OCI-LY1 (cell line): Measurements from ENCODE around the gene CLEC11A.
"Not testable (repeated sequence)": the region's sequence is repeated elsewhere in the genome, so short reads cannot be mapped to it uniquely, and the experiment has no call there.

Experiments used
- H2AFZ ChIP-seq: fragments of 200-600 bp; sonication (generic), shearing (Covaris generic); 2 replicates; pipeline ENCODE4 v1.6.0; 2014; ENCODE audit warnings: antibody characterized with exemption, mild to moderate bottlenecking, low read length
- H3F3A ChIP-seq: fragments of 200-600 bp; sonication (generic), shearing (Covaris generic); 2 replicates; pipeline ENCODE4 v1.6.0; 2014; ENCODE audit warnings: mild to moderate bottlenecking, antibody characterized with exemption, low read length, moderate library complexity; ENCODE audit not compliant: insufficient read depth
- H3K27ac ChIP-seq: fragments of 200-600 bp; sonication (generic); 2 replicates; pipeline ENCODE4 v1.5.1; 2014; ENCODE audit warnings: low read length, mixed run types, mild to moderate bottlenecking, low read depth; ENCODE audit not compliant: poor library complexity, severe bottlenecking
- H3K27me3 ChIP-seq: fragments of 200-600 bp; sonication (generic); 2 replicates; pipeline ENCODE4 v1.6.0; 2014; ENCODE audit warnings: antibody characterized with exemption, mild to moderate bottlenecking, low read length, moderate library complexity; ENCODE audit not compliant: insufficient read depth
- H3K36me3 ChIP-seq: fragments of 200-600 bp; sonication (generic); 2 replicates; pipeline ENCODE4 v1.6.1; 2014; ENCODE audit warnings: mild to moderate bottlenecking, antibody characterized with exemption, low read length, moderate library complexity, mixed read lengths; ENCODE audit not compliant: insufficient read depth
- H3K4me1 ChIP-seq: fragments of 200-600 bp; sonication (generic); 2 replicates; pipeline ENCODE4 v1.5.1; 2014; ENCODE audit warnings: mild to moderate bottlenecking, low read length, moderate library complexity; ENCODE audit not compliant: insufficient read depth, severe bottlenecking
- H3K4me2 ChIP-seq: fragments of 200-600 bp; sonication (generic), shearing (Covaris generic); 2 replicates; pipeline ENCODE4 v1.6.1; 2014; ENCODE audit warnings: low read length
- H3K4me3 ChIP-seq: fragments of 200-600 bp; sonication (generic); 2 replicates; pipeline ENCODE4 v1.5.1; 2014; ENCODE audit warnings: low read length, low read depth, mild to moderate bottlenecking, mixed read lengths; ENCODE audit not compliant: poor library complexity, severe bottlenecking
- H3K79me2 ChIP-seq: fragments of 200-600 bp; shearing (Covaris generic); 2 replicates; pipeline ENCODE4 v1.6.1; 2016; ENCODE audit warnings: mixed run types, low read length, mixed read lengths; ENCODE audit not compliant: insufficient read depth
- H3K9ac ChIP-seq: fragments of 200-600 bp; sonication (generic), shearing (Covaris generic); 2 replicates; pipeline ENCODE4 v1.6.1; 2014; ENCODE audit warnings: mild to moderate bottlenecking, low read length, mixed read lengths
- H3K9me2 ChIP-seq: fragments of 200-600 bp; sonication (generic), shearing (Covaris generic); 2 replicates; pipeline ENCODE4 v1.6.1; 2014; ENCODE audit warnings: low read depth, mild to moderate bottlenecking, low read length, mixed read lengths
- H3K9me3 ChIP-seq: fragments of 200-600 bp; shearing (Covaris generic); 2 replicates; pipeline ENCODE4 v1.6.1; 2014; ENCODE audit warnings: low read length, mixed read lengths
- H4K20me1 ChIP-seq: fragments of 200-600 bp; sonication (generic), shearing (Covaris generic); 2 replicates; pipeline ENCODE4 v1.6.0; 2016; ENCODE audit warnings: mild to moderate bottlenecking, low read length; ENCODE audit not compliant: insufficient read depth
- EZH2 ChIP-seq: fragments of 200-600 bp; sonication (generic), shearing (Covaris generic); IDR thresholded peaks from 2 replicates; pipeline ENCODE4 v1.8.0; 2017; ENCODE audit warnings: borderline replicate concordance, mixed run types, mild to moderate bottlenecking, antibody characterized with exemption, low read length, moderate library complexity, mixed read lengths
- TF ChIP-seq, protein P1 (sequence below): fragments of 200-600 bp; sonication (generic), shearing (Covaris generic); IDR thresholded peaks from 2 replicates; pipeline ENCODE4 v1.5.1; 2017; ENCODE audit warnings: mild to moderate bottlenecking, antibody characterized with exemption, low read length, moderate library complexity, mixed read lengths

Gene CLEC11A

DNA sequence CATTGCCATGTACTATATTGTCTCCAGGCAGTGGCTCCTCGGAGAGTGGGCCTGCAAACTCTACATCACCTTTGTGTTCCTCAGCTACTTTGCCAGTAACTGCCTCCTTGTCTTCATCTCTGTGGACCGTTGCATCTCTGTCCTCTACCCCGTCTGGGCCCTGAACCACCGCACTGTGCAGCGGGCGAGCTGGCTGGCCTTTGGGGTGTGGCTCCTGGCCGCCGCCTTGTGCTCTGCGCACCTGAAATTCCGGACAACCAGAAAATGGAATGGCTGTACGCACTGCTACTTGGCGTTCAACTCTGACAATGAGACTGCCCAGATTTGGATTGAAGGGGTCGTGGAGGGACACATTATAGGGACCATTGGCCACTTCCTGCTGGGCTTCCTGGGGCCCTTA lies 47.7 kb downstream of the CLEC11A start:
- Histone ChIP-seq H3K27me3 (no peaks in the 10 kb centered on the region), H4K20me1 (no peaks in the 10 kb centered on the region), H3K27ac (no peak overlapping the region), H3F3A (no peaks in the 10 kb centered on the region), H3K4me3 (no peak overlapping the region), H2AFZ (no peak overlapping the region), H3K9ac (no peak overlapping the region), H3K79me2 (no peaks in the 10 kb centered on the region), H3K9me3 (no peaks in the 10 kb centered on the region), H3K4me2 (no peak overlapping the region), H3K36me3 (no peaks in the 10 kb centered on the region; the same call in 1 of the 2 replicates), H3K4me1 (no peaks in the 10 kb centered on the region), H3K9me2 (no peaks in the 10 kb centered on the region)
- TF ChIP-seq, protein P1, sequence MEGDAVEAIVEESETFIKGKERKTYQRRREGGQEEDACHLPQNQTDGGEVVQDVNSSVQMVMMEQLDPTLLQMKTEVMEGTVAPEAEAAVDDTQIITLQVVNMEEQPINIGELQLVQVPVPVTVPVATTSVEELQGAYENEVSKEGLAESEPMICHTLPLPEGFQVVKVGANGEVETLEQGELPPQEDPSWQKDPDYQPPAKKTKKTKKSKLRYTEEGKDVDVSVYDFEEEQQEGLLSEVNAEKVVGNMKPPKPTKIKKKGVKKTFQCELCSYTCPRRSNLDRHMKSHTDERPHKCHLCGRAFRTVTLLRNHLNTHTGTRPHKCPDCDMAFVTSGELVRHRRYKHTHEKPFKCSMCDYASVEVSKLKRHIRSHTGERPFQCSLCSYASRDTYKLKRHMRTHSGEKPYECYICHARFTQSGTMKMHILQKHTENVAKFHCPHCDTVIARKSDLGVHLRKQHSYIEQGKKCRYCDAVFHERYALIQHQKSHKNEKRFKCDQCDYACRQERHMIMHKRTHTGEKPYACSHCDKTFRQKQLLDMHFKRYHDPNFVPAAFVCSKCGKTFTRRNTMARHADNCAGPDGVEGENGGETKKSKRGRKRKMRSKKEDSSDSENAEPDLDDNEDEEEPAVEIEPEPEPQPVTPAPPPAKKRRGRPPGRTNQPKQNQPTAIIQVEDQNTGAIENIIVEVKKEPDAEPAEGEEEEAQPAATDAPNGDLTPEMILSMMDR, result no peak
- TF ChIP-seq EZH2, result no peak

DNA sequence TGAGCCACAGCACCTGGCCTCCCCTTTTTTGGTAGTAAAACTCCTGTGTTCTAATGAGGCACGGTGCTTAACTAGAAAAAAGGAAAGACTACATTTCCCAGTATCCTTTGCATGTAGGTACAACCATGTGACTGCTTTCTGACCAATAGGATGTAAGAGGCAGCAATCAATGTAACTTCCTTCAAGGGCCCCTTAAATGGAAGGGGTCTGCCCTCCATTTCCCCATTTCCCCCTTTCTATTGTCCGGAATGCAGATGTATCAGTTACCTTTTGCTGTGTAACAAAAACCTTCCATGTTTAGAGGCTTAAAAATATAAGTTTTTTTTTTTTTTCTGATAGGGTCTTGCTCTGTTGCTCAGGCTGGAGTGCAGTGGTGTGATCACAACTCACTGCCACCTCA lies 49.3 kb downstream of the CLEC11A start:
- no peaks in the 10 kb centered on the region; the same call in 1 of the 2 replicates for H3K36me3 ChIP-seq
- H3F3A ChIP-seq, result no peaks in the 10 kb centered on the region
- H3K9ac ChIP-seq, result no peak overlapping the region
- H3K27ac ChIP-seq, result no peak overlapping the region
- no peaks in the 10 kb centered on the region for H3K9me2 ChIP-seq
- no peaks in the 10 kb centered on the region for H3K4me1 ChIP-seq
- no peaks in the 10 kb centered on the region for H3K27me3 ChIP-seq
- H3K4me2 ChIP-seq, result no peak overlapping the region
- no peaks in the 10 kb centered on the region for H4K20me1 ChIP-seq
- no peaks in the 10 kb centered on the region for H3K9me3 ChIP-seq
- TF ChIP-seq, protein P1, result no peak
- no peak for TF ChIP-seq EZH2
- no peak overlapping the region for H3K4me3 ChIP-seq
- H3K79me2 ChIP-seq, result no peaks in the 10 kb centered on the region
- no peak overlapping the region for H2AFZ ChIP-seq

DNA sequence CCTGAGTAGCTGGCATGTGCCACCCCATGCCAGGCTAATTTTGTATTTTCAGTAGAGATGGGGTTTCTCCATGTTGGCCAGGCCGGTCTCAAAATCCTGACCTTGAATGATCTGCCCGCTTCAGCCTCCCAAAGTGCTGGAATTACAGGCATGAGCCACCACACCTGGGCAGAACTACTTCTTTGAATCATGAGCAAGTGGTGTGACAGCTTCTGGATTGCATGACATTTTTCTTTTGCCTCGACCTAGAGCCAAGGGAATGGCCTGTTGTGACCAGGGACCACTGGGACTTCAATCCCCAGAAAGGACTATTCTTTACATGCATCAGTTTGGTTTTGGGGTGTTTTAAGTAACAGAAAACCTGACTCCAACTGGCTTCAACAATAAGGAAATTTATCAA lies 49.7 kb downstream of the CLEC11A start:
- H3K36me3 ChIP-seq, H3K9ac ChIP-seq, H3F3A ChIP-seq, H3K9me2 ChIP-seq, H3K27ac ChIP-seq, H4K20me1 ChIP-seq, H3K4me2 ChIP-seq, H3K4me3 ChIP-seq, H3K27me3 ChIP-seq, H3K9me3 ChIP-seq, H3K4me1 ChIP-seq, H3K79me2 ChIP-seq, H2AFZ ChIP-seq: not testable (repeated sequence)

DNA sequence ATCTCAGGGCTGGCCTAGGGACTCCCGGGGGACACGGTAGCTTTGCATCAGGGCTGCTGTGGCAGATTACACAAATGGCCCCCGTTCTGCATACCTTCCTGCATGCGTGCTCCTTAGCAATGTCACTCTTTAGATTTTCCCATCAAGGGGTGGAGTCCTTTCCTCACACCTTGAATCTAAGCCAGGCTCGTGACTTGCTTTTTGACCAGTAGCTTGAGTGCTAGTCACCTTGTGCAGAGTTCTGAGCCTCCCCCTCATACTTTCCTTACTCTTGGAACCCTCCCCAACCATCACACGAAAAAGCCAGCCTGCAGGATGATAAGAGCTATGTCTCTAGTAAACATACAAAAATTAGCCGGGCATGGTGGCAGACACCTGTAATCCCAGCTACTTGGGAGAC lies 50.3 kb downstream of the CLEC11A start:
- H3K27me3 ChIP-seq, H3K9me3 ChIP-seq, H4K20me1 ChIP-seq, H3K79me2 ChIP-seq, H3K4me2 ChIP-seq, H3F3A ChIP-seq, H3K27ac ChIP-seq, H3K4me1 ChIP-seq, H3K9ac ChIP-seq, H3K4me3 ChIP-seq, H3K9me2 ChIP-seq, H3K36me3 ChIP-seq, H2AFZ ChIP-seq: not testable (repeated sequence)
